DOHH2 (cell line): Measurements from ENCODE around the gene FBLN1.

Source experiments
- CTCF ChIP-seq: fragments of 200-600 bp; sonication (generic); IDR thresholded peaks from one replicate; pipeline ENCODE4 v1.5.1; 2014; ENCODE audit warnings: antibody characterized with exemption, mild to moderate bottlenecking, low read depth, low read length; ENCODE audit not compliant: poor library complexity, severe bottlenecking
- EZH2phosphoT487 ChIP-seq: fragments of 200-600 bp; sonication (generic); IDR thresholded peaks from 2 replicates; pipeline ENCODE4 v1.6.1; 2017; ENCODE audit warnings: borderline replicate concordance, mild to moderate bottlenecking, antibody characterized with exemption, low read length, moderate library complexity, mixed read lengths

GRCh38 chr22:45553351-45554039 is 50.8 kb downstream of the FBLN1 start:
- TF ChIP-seq CTCF (peak; percentile 97), EZH2phosphoT487 (no peak)
